ENCODE results near the gene GSX1. TPM values are rescaled to one million over a fixed set of nuclear protein-coding genes. Genes with fewer than 3 reads are reported as not detected.

Gene GSX1
- total RNA-seq, 1 donor from 2014 or later: not detected

DNA sequence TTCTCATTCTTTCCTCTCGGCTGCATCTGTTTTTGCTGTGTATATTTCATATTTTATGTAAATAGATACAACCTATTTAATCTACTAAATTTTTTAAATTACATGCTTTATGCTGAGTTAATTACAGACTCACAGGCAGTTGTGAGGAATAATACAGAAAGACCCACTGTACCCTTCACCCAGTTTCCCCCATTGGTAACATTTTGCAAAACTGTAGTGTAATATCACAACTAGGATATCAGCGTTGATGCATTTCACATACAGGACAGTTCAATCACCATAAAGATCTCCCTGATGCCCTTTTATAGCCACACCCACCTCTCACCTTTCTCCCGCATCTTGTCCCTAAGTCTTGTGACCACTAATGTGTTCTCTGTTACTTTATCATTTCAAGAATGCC lies 43.5 kb downstream of the GSX1 start:
- DNase-seq (ENCODE audit: low spot score in 2 of 2): no peak
- no peaks in the 10 kb centered on the region for H3K27me3 ChIP-seq
- intact Hi-C loops (cut with DNase I): no loop called here

DNA sequence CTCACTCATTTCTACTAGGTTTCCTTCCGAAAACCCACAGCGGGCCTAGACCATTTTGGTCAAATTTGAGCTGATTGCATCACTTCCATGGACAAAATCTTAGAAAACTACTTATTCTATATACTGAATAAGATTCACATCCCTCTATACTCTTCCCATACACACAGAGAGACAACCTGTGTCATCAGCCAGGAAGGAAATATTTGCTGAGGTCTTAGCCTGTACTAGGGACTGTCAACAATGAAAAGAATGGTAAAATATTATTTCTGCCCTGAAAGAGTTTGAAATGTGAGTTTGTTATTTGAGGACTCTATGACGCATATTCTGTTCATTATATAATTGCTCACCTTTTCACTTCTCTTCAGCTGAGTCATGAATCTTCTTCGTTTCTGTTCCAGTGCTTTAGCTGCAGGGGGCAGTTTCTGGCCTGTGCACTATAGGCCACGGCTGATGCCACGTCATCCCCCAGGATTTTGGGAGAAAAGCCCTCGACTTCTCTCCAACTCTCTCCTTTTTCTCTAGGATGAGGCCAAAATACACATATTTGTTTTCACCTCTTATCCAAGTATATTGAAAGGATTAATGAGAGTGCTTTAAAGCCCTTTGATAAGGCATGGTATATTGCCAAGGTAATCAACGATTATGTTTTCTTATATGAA lies 47.7 kb downstream of the GSX1 start:
- intact Hi-C loops (cut with DNase I): no loop called here

More for the DNA sequence above, 43.5 kb downstream of the GSX1 start:
- H3K4me3 ChIP-seq: no peak overlapping the region
- no peak overlapping the region for H3K27ac ChIP-seq
- TF ChIP-seq, protein P1, sequence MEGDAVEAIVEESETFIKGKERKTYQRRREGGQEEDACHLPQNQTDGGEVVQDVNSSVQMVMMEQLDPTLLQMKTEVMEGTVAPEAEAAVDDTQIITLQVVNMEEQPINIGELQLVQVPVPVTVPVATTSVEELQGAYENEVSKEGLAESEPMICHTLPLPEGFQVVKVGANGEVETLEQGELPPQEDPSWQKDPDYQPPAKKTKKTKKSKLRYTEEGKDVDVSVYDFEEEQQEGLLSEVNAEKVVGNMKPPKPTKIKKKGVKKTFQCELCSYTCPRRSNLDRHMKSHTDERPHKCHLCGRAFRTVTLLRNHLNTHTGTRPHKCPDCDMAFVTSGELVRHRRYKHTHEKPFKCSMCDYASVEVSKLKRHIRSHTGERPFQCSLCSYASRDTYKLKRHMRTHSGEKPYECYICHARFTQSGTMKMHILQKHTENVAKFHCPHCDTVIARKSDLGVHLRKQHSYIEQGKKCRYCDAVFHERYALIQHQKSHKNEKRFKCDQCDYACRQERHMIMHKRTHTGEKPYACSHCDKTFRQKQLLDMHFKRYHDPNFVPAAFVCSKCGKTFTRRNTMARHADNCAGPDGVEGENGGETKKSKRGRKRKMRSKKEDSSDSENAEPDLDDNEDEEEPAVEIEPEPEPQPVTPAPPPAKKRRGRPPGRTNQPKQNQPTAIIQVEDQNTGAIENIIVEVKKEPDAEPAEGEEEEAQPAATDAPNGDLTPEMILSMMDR (IDR thresholded peaks at IDR 0.05): no peak
- H3K9me3 ChIP-seq: no peaks in the 10 kb centered on the region
- no peaks in the 10 kb centered on the region for H3K4me1 ChIP-seq
- H3K36me3 ChIP-seq: no peaks in the 10 kb centered on the region

DNA sequence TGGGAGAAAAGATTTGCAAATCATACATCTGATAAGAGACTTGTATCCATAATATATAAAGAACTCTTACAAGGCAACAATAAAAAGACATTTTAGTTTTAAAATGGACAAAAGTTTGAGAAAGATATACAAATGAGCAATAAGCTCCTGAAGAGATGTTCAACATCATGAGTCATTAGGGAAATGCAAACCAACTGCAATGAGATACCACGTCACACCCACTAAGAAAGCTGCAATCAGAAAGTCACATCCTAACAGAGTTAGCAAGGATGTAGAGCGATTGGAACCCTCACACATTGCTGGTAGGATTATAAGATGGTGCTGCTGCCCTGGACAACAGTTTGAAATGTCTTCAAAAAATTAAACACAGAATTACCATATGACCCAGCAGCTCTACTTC lies 50.3 kb downstream of the GSX1 start:
- Histone ChIP-seq H3K9me3 (peaks cover 0 to 5% of the 10 kb centered on the region in 2 donors), H3K27ac (no peak overlapping the region), H3K27me3 (no peaks in the 10 kb centered on the region), H3K4me3 (no peak overlapping the region), H3K36me3 (no peaks in the 10 kb centered on the region), H3K4me1 (no peaks in the 10 kb centered on the region)
- TF ChIP-seq, protein P1 (IDR thresholded peaks at IDR 0.05): no peak
- intact Hi-C loops (cut with DNase I): no loop called here
- DNase-seq (ENCODE audit: low spot score in 2 of 2): no peak

More for the DNA sequence above, 47.7 kb downstream of the GSX1 start:
- Histone ChIP-seq H3K27ac (peak overlapping the region in 1 of 2 donors; percentile 7), H3K4me1 (no peaks in the 10 kb centered on the region), H3K27me3 (no peaks in the 10 kb centered on the region), H3K4me3 (no peak overlapping the region), H3K9me3 (peaks cover 0 to 5% of the 10 kb centered on the region in 2 donors), H3K36me3 (no peaks in the 10 kb centered on the region)
- TF ChIP-seq, protein P1 (IDR thresholded peaks at IDR 0.05): no peak
- DNase-seq (ENCODE audit: low spot score in 2 of 2): no peak

Other genes with a start within 250 kb of the GSX1 start
- 3.7 TPM for gene LNX2, start 172.0 kb upstream of the GSX1 start, total RNA-seq
- 91.2 TPM for gene POLR1D, start 170.6 kb upstream of the GSX1 start, total RNA-seq
- not detected for gene PDX1, start 127.5 kb downstream of the GSX1 start, total RNA-seq
- not detected for gene CDX2, start 176.8 kb downstream of the GSX1 start, total RNA-seq
- gene URAD, start 196.2 kb downstream of the GSX1 start, total RNA-seq: not detected